Measurements from ENCODE around the gene ERI2. TPM values are rescaled to one million over a fixed set of nuclear protein-coding genes. Genes with fewer than 3 reads are reported as not detected.

Gene ERI2
- total RNA-seq, 1 experiment from 2014 or later, result 16.9 TPM

DNA sequence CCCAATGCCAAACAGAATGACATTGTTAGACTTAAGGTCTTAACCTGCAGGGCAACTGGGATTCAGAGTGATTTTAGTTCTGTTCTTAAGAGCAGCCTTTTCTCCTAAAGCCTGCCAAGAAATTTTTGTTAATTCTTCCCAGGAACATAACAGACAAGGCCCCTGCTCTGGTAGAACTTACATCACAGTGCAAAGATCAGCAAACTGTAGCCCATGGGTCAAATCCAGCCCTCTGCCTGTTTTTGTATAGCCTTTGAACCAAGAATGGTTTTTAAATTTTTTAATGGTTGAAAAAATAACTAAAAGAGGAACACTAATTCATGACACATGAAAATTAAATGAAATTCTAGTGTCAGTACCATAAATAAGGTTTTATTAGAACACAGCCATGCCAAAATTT is 38.7 kb downstream of the ERI2 start:
- ATAC-seq (no peak), DNase-seq (ENCODE audit: low spot score) (no peak)
- POLR2A ChIA-PET, result interaction anchor here (0.7 kb wide), 1 partner anchor 1631 kb away, joined by 5 read pairs; no protein-coding TSS in a partner anchor
- no peak overlapping the region for H3K4me3 Mint-ChIP-seq
- peaks cover 4% of the 10 kb centered on the region for H3K9me3 Mint-ChIP-seq
- CTCF ChIA-PET, result no interaction called here
- H3K36me3 Mint-ChIP-seq, result no peaks in the 10 kb centered on the region
- peaks cover 18% of the 10 kb centered on the region for H3K4me1 Mint-ChIP-seq
- H3K27me3 Mint-ChIP-seq (ENCODE audit: low read depth), result no peaks in the 10 kb centered on the region
- TF ChIP-seq TEAD1 (CRISPR knock-in tag; IDR thresholded peaks at IDR 0.05) (no peak), ZNF121 (CRISPR knock-in tag; IDR thresholded peaks at IDR 0.05) (no peak), ZNF425 (CRISPR knock-in tag; conservative IDR thresholded peaks at IDR 0.05) (no peak), FOXP1 (CRISPR knock-in tag; IDR thresholded peaks at IDR 0.05; ENCODE audit: borderline replicate concordance) (no peak), ESRRA (CRISPR knock-in tag; IDR thresholded peaks at IDR 0.05; ENCODE audit: borderline replicate concordance) (no peak), GTF2I (CRISPR knock-in tag; conservative IDR thresholded peaks at IDR 0.05) (no peak), HMGA2 (CRISPR knock-in tag; IDR thresholded peaks at IDR 0.05) (no peak), GABPB1 (CRISPR knock-in tag; IDR thresholded peaks at IDR 0.05) (no peak), IRF1 (CRISPR knock-in tag; IDR thresholded peaks at IDR 0.05) (no peak), FOXK1 (CRISPR knock-in tag; IDR thresholded peaks at IDR 0.05) (no peak), MYBL2 (CRISPR knock-in tag; IDR thresholded peaks at IDR 0.05) (no peak), EMX1 (CRISPR knock-in tag; IDR thresholded peaks at IDR 0.05) (no peak)
- TF ChIP-seq, protein P1, sequence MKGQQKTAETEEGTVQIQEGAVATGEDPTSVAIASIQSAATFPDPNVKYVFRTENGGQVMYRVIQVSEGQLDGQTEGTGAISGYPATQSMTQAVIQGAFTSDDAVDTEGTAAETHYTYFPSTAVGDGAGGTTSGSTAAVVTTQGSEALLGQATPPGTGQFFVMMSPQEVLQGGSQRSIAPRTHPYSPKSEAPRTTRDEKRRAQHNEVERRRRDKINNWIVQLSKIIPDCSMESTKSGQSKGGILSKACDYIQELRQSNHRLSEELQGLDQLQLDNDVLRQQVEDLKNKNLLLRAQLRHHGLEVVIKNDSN (CRISPR knock-in tag; IDR thresholded peaks at IDR 0.05), result no peak
- TF ChIP-seq, protein P2, sequence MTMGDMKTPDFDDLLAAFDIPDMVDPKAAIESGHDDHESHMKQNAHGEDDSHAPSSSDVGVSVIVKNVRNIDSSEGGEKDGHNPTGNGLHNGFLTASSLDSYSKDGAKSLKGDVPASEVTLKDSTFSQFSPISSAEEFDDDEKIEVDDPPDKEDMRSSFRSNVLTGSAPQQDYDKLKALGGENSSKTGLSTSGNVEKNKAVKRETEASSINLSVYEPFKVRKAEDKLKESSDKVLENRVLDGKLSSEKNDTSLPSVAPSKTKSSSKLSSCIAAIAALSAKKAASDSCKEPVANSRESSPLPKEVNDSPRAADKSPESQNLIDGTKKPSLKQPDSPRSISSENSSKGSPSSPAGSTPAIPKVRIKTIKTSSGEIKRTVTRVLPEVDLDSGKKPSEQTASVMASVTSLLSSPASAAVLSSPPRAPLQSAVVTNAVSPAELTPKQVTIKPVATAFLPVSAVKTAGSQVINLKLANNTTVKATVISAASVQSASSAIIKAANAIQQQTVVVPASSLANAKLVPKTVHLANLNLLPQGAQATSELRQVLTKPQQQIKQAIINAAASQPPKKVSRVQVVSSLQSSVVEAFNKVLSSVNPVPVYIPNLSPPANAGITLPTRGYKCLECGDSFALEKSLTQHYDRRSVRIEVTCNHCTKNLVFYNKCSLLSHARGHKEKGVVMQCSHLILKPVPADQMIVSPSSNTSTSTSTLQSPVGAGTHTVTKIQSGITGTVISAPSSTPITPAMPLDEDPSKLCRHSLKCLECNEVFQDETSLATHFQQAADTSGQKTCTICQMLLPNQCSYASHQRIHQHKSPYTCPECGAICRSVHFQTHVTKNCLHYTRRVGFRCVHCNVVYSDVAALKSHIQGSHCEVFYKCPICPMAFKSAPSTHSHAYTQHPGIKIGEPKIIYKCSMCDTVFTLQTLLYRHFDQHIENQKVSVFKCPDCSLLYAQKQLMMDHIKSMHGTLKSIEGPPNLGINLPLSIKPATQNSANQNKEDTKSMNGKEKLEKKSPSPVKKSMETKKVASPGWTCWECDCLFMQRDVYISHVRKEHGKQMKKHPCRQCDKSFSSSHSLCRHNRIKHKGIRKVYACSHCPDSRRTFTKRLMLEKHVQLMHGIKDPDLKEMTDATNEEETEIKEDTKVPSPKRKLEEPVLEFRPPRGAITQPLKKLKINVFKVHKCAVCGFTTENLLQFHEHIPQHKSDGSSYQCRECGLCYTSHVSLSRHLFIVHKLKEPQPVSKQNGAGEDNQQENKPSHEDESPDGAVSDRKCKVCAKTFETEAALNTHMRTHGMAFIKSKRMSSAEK (CRISPR knock-in tag; IDR thresholded peaks at IDR 0.05; ENCODE audit: borderline replicate concordance), result no peak
- no peak overlapping the region for H3K27ac Mint-ChIP-seq

DNA sequence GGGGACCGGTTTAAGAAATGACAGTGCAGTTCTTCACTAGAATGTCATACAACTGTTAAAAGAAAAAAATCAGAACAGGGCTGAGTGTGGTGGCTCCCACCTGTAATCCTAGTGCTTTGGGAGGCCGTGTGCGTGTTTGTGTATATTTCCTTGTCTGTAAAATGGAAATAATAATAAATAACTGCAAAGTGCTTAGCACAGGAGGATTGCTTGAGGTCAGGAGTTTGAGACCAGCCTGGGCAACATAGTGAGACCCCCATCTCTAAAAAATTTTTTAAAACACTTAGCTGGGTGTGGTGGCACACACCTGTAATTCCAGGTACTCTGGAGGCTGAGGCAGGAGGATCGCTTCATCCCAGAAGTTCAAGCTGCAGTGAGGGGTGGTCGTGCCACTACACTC is 40.0 kb downstream of the ERI2 start:
- Mint-ChIP-seq H3K27ac (no peak overlapping the region), H3K9me3 (peaks cover 17% of the 10 kb centered on the region), H3K4me3 (no peak overlapping the region), H3K27me3 (ENCODE audit: low read depth) (peaks cover 5% of the 10 kb centered on the region), H3K4me1 (peaks cover 18% of the 10 kb centered on the region), H3K36me3 (peaks cover 6% of the 10 kb centered on the region; the same call in 1 of the 2 replicates)
- ATAC-seq (no peak), DNase-seq (ENCODE audit: low spot score) (no peak)
- CTCF ChIA-PET, result no interaction called here
- POLR2A ChIA-PET, result no interaction called here
- TF ChIP-seq, protein P3, sequence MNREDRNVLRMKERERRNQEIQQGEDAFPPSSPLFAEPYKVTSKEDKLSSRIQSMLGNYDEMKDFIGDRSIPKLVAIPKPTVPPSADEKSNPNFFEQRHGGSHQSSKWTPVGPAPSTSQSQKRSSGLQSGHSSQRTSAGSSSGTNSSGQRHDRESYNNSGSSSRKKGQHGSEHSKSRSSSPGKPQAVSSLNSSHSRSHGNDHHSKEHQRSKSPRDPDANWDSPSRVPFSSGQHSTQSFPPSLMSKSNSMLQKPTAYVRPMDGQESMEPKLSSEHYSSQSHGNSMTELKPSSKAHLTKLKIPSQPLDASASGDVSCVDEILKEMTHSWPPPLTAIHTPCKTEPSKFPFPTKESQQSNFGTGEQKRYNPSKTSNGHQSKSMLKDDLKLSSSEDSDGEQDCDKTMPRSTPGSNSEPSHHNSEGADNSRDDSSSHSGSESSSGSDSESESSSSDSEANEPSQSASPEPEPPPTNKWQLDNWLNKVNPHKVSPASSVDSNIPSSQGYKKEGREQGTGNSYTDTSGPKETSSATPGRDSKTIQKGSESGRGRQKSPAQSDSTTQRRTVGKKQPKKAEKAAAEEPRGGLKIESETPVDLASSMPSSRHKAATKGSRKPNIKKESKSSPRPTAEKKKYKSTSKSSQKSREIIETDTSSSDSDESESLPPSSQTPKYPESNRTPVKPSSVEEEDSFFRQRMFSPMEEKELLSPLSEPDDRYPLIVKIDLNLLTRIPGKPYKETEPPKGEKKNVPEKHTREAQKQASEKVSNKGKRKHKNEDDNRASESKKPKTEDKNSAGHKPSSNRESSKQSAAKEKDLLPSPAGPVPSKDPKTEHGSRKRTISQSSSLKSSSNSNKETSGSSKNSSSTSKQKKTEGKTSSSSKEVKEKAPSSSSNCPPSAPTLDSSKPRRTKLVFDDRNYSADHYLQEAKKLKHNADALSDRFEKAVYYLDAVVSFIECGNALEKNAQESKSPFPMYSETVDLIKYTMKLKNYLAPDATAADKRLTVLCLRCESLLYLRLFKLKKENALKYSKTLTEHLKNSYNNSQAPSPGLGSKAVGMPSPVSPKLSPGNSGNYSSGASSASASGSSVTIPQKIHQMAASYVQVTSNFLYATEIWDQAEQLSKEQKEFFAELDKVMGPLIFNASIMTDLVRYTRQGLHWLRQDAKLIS (CRISPR knock-in tag; IDR thresholded peaks at IDR 0.05; ENCODE audit: borderline replicate concordance), result no peak
- TF ChIP-seq NR3C1 (CRISPR knock-in tag; conservative IDR thresholded peaks at IDR 0.05; ENCODE audit: low read depth), result no peak
- TF ChIP-seq TCF7 (CRISPR knock-in tag; IDR thresholded peaks at IDR 0.05; ENCODE audit: low read depth), result no peak
- no peak for TF ChIP-seq EMX1 (CRISPR knock-in tag; IDR thresholded peaks at IDR 0.05)
- TF ChIP-seq, protein P4, sequence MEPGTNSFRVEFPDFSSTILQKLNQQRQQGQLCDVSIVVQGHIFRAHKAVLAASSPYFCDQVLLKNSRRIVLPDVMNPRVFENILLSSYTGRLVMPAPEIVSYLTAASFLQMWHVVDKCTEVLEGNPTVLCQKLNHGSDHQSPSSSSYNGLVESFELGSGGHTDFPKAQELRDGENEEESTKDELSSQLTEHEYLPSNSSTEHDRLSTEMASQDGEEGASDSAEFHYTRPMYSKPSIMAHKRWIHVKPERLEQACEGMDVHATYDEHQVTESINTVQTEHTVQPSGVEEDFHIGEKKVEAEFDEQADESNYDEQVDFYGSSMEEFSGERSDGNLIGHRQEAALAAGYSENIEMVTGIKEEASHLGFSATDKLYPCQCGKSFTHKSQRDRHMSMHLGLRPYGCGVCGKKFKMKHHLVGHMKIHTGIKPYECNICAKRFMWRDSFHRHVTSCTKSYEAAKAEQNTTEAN (CRISPR knock-in tag; IDR thresholded peaks at IDR 0.05), result no peak
- no peak for TF ChIP-seq CBFB (CRISPR knock-in tag; IDR thresholded peaks at IDR 0.05; ENCODE audit: low read depth)
- TF ChIP-seq ZNF138 (CRISPR knock-in tag; conservative IDR thresholded peaks at IDR 0.05), result no peak
- TF ChIP-seq, protein P5, sequence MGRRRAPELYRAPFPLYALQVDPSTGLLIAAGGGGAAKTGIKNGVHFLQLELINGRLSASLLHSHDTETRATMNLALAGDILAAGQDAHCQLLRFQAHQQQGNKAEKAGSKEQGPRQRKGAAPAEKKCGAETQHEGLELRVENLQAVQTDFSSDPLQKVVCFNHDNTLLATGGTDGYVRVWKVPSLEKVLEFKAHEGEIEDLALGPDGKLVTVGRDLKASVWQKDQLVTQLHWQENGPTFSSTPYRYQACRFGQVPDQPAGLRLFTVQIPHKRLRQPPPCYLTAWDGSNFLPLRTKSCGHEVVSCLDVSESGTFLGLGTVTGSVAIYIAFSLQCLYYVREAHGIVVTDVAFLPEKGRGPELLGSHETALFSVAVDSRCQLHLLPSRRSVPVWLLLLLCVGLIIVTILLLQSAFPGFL (CRISPR knock-in tag; IDR thresholded peaks at IDR 0.05; ENCODE audit: borderline replicate concordance), result no peak
- no peak for TF ChIP-seq GABPB1 (CRISPR knock-in tag; IDR thresholded peaks at IDR 0.05)

Measured in WTC11 (cell line).